ENCODE data around the gene KIF18B. TPM values are rescaled to one million over a fixed set of nuclear protein-coding genes. Genes with fewer than 3 reads are reported as not detected.

The KIF18B gene
- total RNA-seq, 2 experiments from 2014 or later: 0.05 to 0.08 TPM

GRCh38 chr17:44956998-44957981 lies 9.7 kb upstream of the KIF18B start:
- TF ChIP-seq, protein P1, sequence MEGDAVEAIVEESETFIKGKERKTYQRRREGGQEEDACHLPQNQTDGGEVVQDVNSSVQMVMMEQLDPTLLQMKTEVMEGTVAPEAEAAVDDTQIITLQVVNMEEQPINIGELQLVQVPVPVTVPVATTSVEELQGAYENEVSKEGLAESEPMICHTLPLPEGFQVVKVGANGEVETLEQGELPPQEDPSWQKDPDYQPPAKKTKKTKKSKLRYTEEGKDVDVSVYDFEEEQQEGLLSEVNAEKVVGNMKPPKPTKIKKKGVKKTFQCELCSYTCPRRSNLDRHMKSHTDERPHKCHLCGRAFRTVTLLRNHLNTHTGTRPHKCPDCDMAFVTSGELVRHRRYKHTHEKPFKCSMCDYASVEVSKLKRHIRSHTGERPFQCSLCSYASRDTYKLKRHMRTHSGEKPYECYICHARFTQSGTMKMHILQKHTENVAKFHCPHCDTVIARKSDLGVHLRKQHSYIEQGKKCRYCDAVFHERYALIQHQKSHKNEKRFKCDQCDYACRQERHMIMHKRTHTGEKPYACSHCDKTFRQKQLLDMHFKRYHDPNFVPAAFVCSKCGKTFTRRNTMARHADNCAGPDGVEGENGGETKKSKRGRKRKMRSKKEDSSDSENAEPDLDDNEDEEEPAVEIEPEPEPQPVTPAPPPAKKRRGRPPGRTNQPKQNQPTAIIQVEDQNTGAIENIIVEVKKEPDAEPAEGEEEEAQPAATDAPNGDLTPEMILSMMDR (IDR thresholded peaks at IDR 0.05): no peak
- ChIA-PET CTCF (no interaction called here), POLR2A (no interaction called here)
- Mint-ChIP-seq H3K4me1 (ENCODE audit: low read depth) (peaks cover 5% of the 10 kb centered on the region), H3K36me3 (ENCODE audit: low read depth) (no peaks in the 10 kb centered on the region), H3K9me3 (no peaks in the 10 kb centered on the region), H3K4me3 (no peak overlapping the region), H3K27ac (no peak overlapping the region), H3K27me3 (peaks cover 47% of the 10 kb centered on the region)
- no peaks in the 10 kb centered on the region for H3K36me3 ChIP-seq (ENCODE audit: insufficient read depth, low read length)
- H3K4me3 ChIP-seq (ENCODE audit: low read length): no peak overlapping the region
- H3K27ac ChIP-seq (ENCODE audit: low read depth in 1 of 2, low read length in 2 of 2): no peak overlapping the region
- ATAC-seq (ENCODE audit: poor library complexity) (no peak), DNase-seq (no peak)
- H3K9me3 ChIP-seq (ENCODE audit: control insufficient read depth in 1 of 2, insufficient read depth in 1 of 2, low read length in 2 of 2): peaks cover 0 to 6% of the 10 kb centered on the region in 2 experiments
- H3K27me3 ChIP-seq (ENCODE audit: control insufficient read depth in 1 of 2, insufficient read depth in 2 of 2, low read length in 2 of 2): peaks cover 32 to 42% of the 10 kb centered on the region in 2 experiments
- intact Hi-C loops (cut with DNase I, micrococcal nuclease): no loop called here
- H3K4me1 ChIP-seq (ENCODE audit: insufficient read depth, low read length): peaks cover 11% of the 10 kb centered on the region

GRCh38 chr17:44955674-44956425 lies 8.3 kb upstream of the KIF18B start:
- Histone ChIP-seq H3K4me3 (ENCODE audit: low read length) (no peak overlapping the region), H3K27me3 (ENCODE audit: control insufficient read depth in 1 of 2, insufficient read depth in 2 of 2, low read length in 2 of 2) (peaks cover 29 to 36% of the 10 kb centered on the region in 2 experiments), H3K36me3 (ENCODE audit: insufficient read depth, low read length) (no peaks in the 10 kb centered on the region), H3K4me1 (ENCODE audit: insufficient read depth, low read length) (peaks cover 11% of the 10 kb centered on the region), H3K27ac (ENCODE audit: low read depth in 1 of 2, low read length in 2 of 2) (no peak overlapping the region), H3K9me3 (ENCODE audit: control insufficient read depth in 1 of 2, insufficient read depth in 1 of 2, low read length in 2 of 2) (peaks cover 0 to 6% of the 10 kb centered on the region in 2 experiments)
- DNase-seq: no peak
- Mint-ChIP-seq H3K27me3 (peaks cover 43% of the 10 kb centered on the region), H3K27ac (no peak overlapping the region), H3K36me3 (ENCODE audit: low read depth) (no peaks in the 10 kb centered on the region), H3K9me3 (no peaks in the 10 kb centered on the region), H3K4me1 (ENCODE audit: low read depth) (peaks cover 5% of the 10 kb centered on the region), H3K4me3 (no peak overlapping the region)
- intact Hi-C loops (cut with DNase I, micrococcal nuclease): no loop called here
- POLR2A ChIA-PET: no interaction called here
- TF ChIP-seq, protein P1 (IDR thresholded peaks at IDR 0.05): no peak
- CTCF ChIA-PET: no interaction called here
- ATAC-seq (ENCODE audit: poor library complexity): no peak

GRCh38 chr17:44952946-44953475 lies 5.4 kb upstream of the KIF18B start:
- H3K4me1 Mint-ChIP-seq (ENCODE audit: low read depth): peaks cover 1% of the 10 kb centered on the region
- no peak for DNase-seq
- no peaks in the 10 kb centered on the region for H3K36me3 Mint-ChIP-seq (ENCODE audit: low read depth)
- no peak overlapping the region for H3K27ac Mint-ChIP-seq
- no peaks in the 10 kb centered on the region for H3K9me3 ChIP-seq (ENCODE audit: control insufficient read depth in 1 of 2, insufficient read depth in 1 of 2, low read length in 2 of 2)
- no peak for ATAC-seq (ENCODE audit: poor library complexity)
- no peak overlapping the region for H3K4me3 ChIP-seq (ENCODE audit: low read length)
- H3K27ac ChIP-seq (ENCODE audit: low read depth in 1 of 2, low read length in 2 of 2): no peak overlapping the region
- peaks cover 6% of the 10 kb centered on the region for H3K4me1 ChIP-seq (ENCODE audit: insufficient read depth, low read length)
- POLR2A ChIA-PET: no interaction called here
- intact Hi-C loops (cut with DNase I, micrococcal nuclease): no loop called here
- peaks cover 22% of the 10 kb centered on the region for H3K27me3 Mint-ChIP-seq
- H3K9me3 Mint-ChIP-seq: no peaks in the 10 kb centered on the region
- H3K36me3 ChIP-seq (ENCODE audit: insufficient read depth, low read length): no peaks in the 10 kb centered on the region
- peaks cover 9 to 16% of the 10 kb centered on the region in 2 experiments for H3K27me3 ChIP-seq (ENCODE audit: control insufficient read depth in 1 of 2, insufficient read depth in 2 of 2, low read length in 2 of 2)
- H3K4me3 Mint-ChIP-seq: no peak overlapping the region
- CTCF ChIA-PET: no interaction called here
- TF ChIP-seq, protein P1 (IDR thresholded peaks at IDR 0.05): no peak
